WI38 (cell line): ENCODE measurements around the gene DES.
A peak's percentile ranks its signal among the peaks of the same experiment; 100 is the strongest.

Experiments
- H3K4me3 ChIP-seq: 2 replicates; pipeline ENCODE4 v1.5.1; 2011; ENCODE audit warnings: low read depth, mild to moderate bottlenecking, control low read depth, low read length
- CTCF ChIP-seq: IDR thresholded peaks from 2 replicates; pipeline ENCODE4 v1.5.1; 2012; ENCODE audit warnings: low read depth, mild to moderate bottlenecking, control low read depth, low read length

Gene DES

DNA sequence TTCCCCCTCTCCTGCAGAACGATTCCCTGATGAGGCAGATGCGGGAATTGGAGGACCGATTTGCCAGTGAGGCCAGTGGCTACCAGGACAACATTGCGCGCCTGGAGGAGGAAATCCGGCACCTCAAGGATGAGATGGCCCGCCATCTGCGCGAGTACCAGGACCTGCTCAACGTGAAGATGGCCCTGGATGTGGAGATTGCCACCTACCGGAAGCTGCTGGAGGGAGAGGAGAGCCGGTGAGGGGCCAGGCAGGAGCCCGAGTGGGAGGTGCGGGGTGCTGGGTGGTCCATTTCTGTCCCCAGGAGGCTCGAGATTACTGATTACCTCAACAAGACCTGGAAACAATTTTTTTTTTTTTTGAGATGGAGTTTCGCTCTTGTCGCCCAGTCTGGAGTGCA lies 3.1 kb downstream of the DES start:
- no peak for TF ChIP-seq CTCF
- H3K4me3 ChIP-seq = no peak overlapping the region

DNA sequence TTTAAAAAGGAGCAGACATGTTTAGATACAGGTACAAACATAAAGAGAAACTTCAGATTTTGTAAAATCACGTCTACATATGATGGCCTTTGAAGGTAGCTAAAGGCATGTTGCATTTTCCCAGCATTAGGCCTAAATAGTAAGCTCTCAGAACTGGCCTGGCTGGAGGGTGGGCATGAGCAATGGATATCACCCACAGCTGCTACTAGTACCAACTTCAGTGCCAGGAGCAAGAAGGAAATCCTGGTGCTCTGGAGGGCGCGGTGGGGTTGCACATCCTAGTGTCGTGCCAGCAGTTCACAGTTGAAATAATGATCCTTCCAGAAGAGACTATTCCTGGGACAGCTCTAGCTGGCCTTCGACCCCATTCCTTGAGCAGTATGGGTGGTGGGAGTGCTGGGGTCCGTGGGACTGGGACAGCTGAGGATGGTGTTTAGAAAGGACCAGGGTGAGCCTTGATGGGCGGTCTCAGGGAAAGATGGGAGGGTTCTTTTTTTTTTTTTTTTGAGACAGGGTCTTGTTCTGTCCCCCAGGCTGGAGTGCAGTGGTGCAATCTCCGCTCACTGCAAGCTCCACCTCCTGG lies 4.9 kb downstream of the DES start:
- TF ChIP-seq CTCF = no peak

DNA sequence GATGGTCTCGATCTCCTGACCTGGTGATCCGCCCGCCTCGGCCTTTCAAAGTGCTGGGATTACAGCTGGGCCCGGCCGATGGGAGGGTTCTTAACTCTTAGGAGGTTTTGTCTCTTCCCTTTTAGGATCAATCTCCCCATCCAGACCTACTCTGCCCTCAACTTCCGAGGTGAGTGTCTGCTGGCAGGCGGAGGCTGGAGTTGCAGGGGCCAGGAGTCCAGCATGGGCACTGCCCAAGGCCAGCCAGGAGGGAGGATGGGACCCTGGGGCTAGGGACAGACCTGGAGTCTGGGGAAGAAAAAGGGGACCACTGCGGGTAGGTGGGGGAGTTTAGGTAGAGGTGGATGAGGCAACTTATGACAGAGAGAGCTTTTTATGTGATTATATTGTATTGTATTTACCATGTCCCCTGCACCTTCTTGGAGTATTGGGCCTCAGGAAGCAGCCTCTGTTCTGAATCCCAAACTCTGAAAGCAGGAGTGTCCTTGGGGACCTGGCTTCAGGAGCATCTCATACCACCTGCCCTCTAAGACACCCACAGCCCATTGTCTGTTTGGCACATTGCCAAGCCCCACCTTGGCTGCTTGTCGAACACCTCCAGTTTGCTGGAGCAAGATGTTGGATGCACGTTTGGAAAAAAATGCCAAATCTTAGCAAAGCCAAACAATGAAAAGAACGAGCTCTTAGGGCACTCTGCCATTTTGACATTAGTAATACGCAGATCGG lies 5.6 kb downstream of the DES start:
- TF ChIP-seq CTCF = no peak
- H3K4me3 ChIP-seq = peak overlapping the region; percentile 36

More for the DNA sequence above, 4.9 kb downstream of the DES start:
- no peak overlapping the region for H3K4me3 ChIP-seq

GRCh38 chr2:219425238-219426067 lies 7.3 kb downstream of the DES start:
- no peak for TF ChIP-seq CTCF
- H3K4me3 ChIP-seq = no peak overlapping the region

DNA sequence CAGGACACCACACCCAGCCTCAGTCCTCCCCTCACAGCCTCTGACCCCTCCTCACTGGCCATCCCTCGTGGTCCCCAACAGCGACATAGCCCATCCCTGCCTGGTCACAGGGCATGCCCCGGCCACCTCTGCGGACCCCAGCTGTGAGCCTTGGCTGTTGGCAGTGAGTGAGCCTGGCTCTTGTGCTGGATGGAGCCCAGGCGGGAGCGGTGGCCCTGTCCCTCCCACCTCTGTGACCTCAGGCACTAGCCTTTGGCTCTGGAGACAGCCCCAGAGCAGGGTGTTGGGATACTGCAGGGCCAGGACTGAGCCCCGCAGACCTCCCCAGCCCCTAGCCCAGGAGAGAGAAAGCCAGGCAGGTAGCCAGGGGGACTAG lies 7.9 kb downstream of the DES start:
- H3K4me3 ChIP-seq = no peak overlapping the region

GRCh38 chr2:219426534-219427136 lies 8.5 kb downstream of the DES start:
- no peak for TF ChIP-seq CTCF
- no peak overlapping the region for H3K4me3 ChIP-seq

More for the DNA sequence above, 7.9 kb downstream of the DES start:
- no peak for TF ChIP-seq CTCF
